Suppressor macrophage treated with lipopolysaccharide for 1 hour (primary cell): ENCODE data around the gene CHD3.

Experiments
- DNase-seq, 3 donors: peaks; one replicate each; pipeline ENCODE4 v3.0.0-alpha.2; 2020 to 2022

Gene CHD3

GRCh38 chr17:7888184-7888920 is at the start of gene CHD3:
Gene CHD3, plus strand, starts transcription at chr17:7888789. Its CDS starts 212 bp downstream, at chr17:7889001.
- no peak for DNase-seq

- peak in 2 of 3 donors; percentile 47 to 53 for DNase-seq
These were observed 49.3 kb upstream of the CHD3 start for GRCh38 chr17:7839190-7839875.

GRCh38 chr17:7839876-7840261 is 48.7 kb upstream of the CHD3 start:
- DNase-seq, result peak in 2 of 3 donors; percentile 41 to 53

- peak in 1 of 3 donors; percentile 17 for DNase-seq
These were observed 48.1 kb upstream of the CHD3 start for GRCh38 chr17:7840441-7840840.

- no peak for DNase-seq
These were observed 47.7 kb upstream of the CHD3 start for GRCh38 chr17:7840875-7841274.

- peak; percentile 95 to 99 (median 97) for DNase-seq
These were observed 47.1 kb upstream of the CHD3 start for GRCh38 chr17:7841396-7841914.

- peak; percentile 94 to 96 (median 94) for DNase-seq
These were observed 46.6 kb upstream of the CHD3 start for GRCh38 chr17:7841915-7842379.

GRCh38 chr17:7842380-7843256 is 46.0 kb upstream of the CHD3 start:
- peak; percentile 98 to 99 (median 99) for DNase-seq

GRCh38 chr17:7843257-7843535 is 45.4 kb upstream of the CHD3 start:
- DNase-seq, result no peak

GRCh38 chr17:7843536-7844291 is 44.9 kb upstream of the CHD3 start:
- DNase-seq, result peak; percentile 97 to 99 (median 98)

GRCh38 chr17:7844292-7845154 is 44.1 kb upstream of the CHD3 start:
- DNase-seq, result peak; percentile 94 to 95 (median 95)

- DNase-seq, result peak in 1 of 3 donors; percentile 1
These were observed 43.1 kb upstream of the CHD3 start for GRCh38 chr17:7845359-7846062.

- DNase-seq, result peak in 1 of 3 donors; percentile 2
These were observed 42.4 kb upstream of the CHD3 start for GRCh38 chr17:7846063-7846735.

- DNase-seq, result peak in 1 of 3 donors; percentile 3
These were observed 41.6 kb upstream of the CHD3 start for GRCh38 chr17:7846765-7847661.

GRCh38 chr17:7848131-7848579 is 40.4 kb upstream of the CHD3 start:
- peak in 1 of 3 donors; percentile 1 for DNase-seq

GRCh38 chr17:7848739-7849129 is 39.9 kb upstream of the CHD3 start:
- no peak for DNase-seq

GRCh38 chr17:7849130-7849750 is 39.3 kb upstream of the CHD3 start:
- DNase-seq, result peak in 1 of 3 donors; percentile 1
